GM12875 (cell line): Measurements from ENCODE around the gene RBKS.

Source experiments
- H3K4me3 ChIP-seq: one replicate; pipeline ENCODE4 v1.5.1; 2011; ENCODE audit warnings: low read depth, low read length, control low read depth
- CTCF ChIP-seq: IDR thresholded peaks from 2 replicates; pipeline ENCODE4 v1.5.1; 2011; ENCODE audit warnings: low read depth, mild to moderate bottlenecking, control low read depth, inconsistent platforms, low read length, moderate library complexity, borderline replicate concordance; ENCODE audit not compliant: insufficient read depth

Gene RBKS

GRCh38 chr2:27893006-27893405 lies 2.8 kb upstream of the RBKS start:
- H3K4me3 ChIP-seq = no peak overlapping the region
- no peak for TF ChIP-seq CTCF

GRCh38 chr2:27891673-27892105 lies 1.5 kb upstream of the RBKS start:
- TF ChIP-seq CTCF = no peak
- no peak overlapping the region for H3K4me3 ChIP-seq

GRCh38 chr2:27890924-27891672 lies 911 bp upstream of the RBKS start:
- no peak for TF ChIP-seq CTCF
- H3K4me3 ChIP-seq = peak overlapping the region; percentile 76

GRCh38 chr2:27889774-27890145 lies 427 bp downstream of the RBKS start:
- TF ChIP-seq CTCF = no peak
- peak overlapping the region; percentile 76 for H3K4me3 ChIP-seq

GRCh38 chr2:27888790-27889189 lies 1.4 kb downstream of the RBKS start:
- no peak overlapping the region for H3K4me3 ChIP-seq
- no peak for TF ChIP-seq CTCF

- TF ChIP-seq CTCF = no peak
Observed at GRCh38 chr2:27887830-27888229, 2.4 kb downstream of the RBKS start.

GRCh38 chr2:27887111-27887510 lies 3.1 kb downstream of the RBKS start:
- TF ChIP-seq CTCF = no peak
- H3K4me3 ChIP-seq = no peak overlapping the region

More at GRCh38 chr2:27887830-27888229, 2.4 kb downstream of the RBKS start:
- no peak overlapping the region for H3K4me3 ChIP-seq
